GM19023 (cell line): Measurements from ENCODE around the gene OPN1MW3.
"Not testable (repeated sequence)": the region's sequence is repeated elsewhere in the genome, so short reads cannot be mapped to it uniquely, and the experiment has no call there.

Experiments
- ATAC-seq: cut with Tn5 transposase; IDR thresholded peaks from one replicate; pipeline ENCODE4 v1.9.1; 2021; ENCODE audit warnings: mild to moderate bottlenecking, moderate library complexity; ENCODE audit not compliant: unreplicated experiment

Gene OPN1MW3

GRCh38 chrX:154257282-154257681 is at the start of gene OPN1MW3:
Gene OPN1MW3 (plus strand): TSS chrX:154257582. CDS start chrX:154257620, 38 bp downstream.
- ATAC-seq = not testable (repeated sequence)

DNA sequence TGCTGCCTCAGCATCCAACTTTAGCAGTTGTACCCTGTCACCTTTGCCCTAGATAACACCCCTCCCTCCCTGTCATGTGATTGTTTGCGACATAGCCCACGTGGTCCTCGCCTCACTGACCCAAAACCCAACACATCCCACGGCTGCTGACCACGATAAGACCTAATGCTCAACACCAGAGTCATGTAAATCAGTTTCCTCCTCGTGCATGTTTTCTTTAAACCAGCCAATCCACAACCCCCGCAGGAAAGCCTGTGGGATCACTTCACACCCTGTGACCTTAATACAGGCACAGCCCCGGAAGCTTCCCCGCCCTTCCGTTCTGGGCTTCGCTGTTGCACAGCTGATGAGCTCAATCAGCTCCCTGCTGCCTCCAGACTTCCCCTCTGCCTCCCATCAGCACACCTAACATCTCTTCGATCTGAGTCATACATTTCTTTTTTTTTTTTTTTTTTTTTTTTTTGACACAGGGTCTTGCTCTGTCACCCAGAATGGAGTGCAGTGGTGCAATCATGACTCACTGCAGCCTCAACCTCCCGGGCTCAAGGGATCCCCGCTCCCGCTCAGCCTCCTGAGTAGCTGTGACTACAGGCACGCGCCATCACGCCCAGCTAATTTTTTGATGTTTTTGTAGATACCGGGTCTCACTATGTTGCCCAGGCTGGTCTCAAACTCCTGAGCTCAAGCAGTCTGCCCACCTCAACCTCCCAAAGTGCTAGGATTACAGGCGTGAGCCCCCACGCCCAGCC is 47.5 kb upstream of the OPN1MW3 start:
- ATAC-seq = peak; percentile 60

DNA sequence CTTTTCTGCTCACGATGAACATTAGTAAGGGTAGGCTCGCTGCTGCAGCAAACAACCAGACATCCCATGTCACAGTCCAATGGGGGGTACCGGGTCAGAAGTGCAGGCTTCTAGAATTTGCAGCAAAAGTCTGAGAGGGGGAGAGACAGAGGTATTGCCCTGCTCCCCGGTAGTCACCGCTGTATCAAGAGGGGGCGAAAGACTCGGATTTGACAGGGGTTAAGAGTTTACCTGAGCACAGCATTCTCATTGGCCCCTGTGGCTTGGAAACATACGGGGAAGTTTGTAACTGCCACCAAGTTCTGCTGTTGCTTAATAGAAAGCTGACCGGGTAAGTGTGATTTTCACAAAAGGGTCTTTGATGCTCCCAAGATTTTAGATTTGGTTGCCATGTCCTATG is 46.3 kb upstream of the OPN1MW3 start:
- not testable (repeated sequence) for ATAC-seq

DNA sequence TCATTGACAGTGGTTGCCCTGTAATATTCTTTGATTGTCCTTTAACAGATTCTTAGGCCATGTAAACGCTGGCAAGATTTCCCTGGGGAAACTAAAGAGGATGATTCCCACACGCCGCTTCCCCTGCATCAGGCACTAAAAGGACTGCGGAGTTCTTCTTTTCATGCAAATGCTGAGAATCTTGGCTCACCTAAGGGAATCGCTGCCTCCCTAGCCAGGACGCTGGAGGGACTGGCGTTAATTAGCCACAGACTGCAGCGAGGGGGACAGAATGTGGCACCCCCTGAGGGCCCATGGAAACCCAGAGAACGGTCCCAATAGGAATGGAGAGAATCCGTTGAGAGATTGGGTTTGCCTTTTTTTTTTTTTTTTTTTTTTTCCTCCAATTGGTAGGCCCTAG is 45.9 kb upstream of the OPN1MW3 start:
- ATAC-seq = not testable (repeated sequence)

DNA sequence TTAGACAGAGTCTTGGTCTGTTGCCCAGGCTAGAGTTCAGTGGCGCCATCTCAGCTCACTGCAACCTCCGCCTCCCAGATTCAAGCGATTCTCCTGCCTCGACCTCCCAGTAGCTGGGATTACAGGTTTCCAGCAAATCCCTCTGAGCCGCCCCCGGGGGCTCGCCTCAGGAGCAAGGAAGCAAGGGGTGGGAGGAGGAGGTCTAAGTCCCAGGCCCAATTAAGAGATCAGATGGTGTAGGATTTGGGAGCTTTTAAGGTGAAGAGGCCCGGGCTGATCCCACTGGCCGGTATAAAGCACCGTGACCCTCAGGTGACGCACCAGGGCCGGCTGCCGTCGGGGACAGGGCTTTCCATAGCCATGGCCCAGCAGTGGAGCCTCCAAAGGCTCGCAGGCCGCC is 37.9 kb upstream of the OPN1MW3 start, which contains the start of gene OPN1MW2:
TSS of gene OPN1MW2 (plus strand) at position 301 of the 400 bp plus-strand sequence. CDS start at position 361, 60 bp downstream.
- not testable (repeated sequence) for ATAC-seq

- not testable (repeated sequence) for ATAC-seq
These were observed 32.1 kb upstream of the OPN1MW3 start for GRCh38 chrX:154225292-154225691.

GRCh38 chrX:154226706-154227105 is 30.7 kb upstream of the OPN1MW3 start:
- not testable (repeated sequence) for ATAC-seq

- not testable (repeated sequence) for ATAC-seq
These were observed 25.9 kb upstream of the OPN1MW3 start for GRCh38 chrX:154231443-154231842.

DNA sequence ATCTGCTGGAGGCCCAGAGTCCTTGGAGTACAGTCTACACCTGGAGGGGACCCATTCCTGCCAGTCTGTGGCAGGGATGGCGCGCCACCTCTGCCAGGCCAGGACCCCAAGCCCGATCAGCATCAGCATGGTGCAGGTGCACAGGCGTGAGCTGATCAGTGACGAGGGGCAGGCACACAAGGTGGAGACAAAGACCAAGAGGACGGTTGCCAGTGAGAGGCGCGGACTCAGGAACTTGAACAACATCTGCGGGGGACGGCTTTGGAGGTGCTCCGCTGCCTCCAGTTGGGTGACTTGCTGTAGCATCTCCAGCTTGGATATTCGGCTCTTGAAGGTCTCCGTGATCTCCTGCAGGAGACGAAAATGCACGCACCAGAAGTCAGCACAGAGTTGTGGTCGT is 23.8 kb upstream of the OPN1MW3 start:
- not testable (repeated sequence) for ATAC-seq

DNA sequence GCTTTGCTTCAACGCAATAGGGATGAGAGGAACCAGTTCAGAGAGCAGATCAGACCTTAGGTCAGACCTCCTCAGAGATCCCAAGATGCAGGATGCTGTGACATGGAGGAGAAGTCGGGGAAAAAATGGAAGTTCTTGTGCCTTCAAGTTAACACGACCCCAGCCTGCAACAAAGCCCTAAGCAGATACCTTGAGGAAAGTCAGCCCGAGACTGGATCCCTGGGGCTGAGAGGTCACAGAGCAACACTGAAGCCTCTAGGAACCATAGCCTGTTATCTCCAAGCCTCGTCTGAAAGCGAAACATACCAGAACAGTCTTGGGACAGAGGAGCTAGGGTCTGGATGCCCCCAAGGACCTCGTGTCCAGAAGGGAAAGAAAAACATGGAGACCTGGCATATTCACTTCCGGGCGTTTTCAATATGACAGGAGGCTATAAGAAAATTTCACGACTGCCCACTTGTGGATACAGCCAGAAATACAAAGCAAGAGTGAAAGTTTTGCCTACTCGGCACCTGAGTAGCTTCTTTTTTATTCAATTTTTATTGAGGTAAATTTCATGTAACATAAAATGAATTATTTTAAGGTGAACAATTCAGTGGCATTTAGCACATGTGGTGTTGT is 18.3 kb upstream of the OPN1MW3 start:
- not testable (repeated sequence) for ATAC-seq

- ATAC-seq = not testable (repeated sequence)
These were observed 17.3 kb upstream of the OPN1MW3 start for GRCh38 chrX:154239982-154240503.

GRCh38 chrX:154247377-154248045 is 9.9 kb upstream of the OPN1MW3 start:
- ATAC-seq = not testable (repeated sequence)

DNA sequence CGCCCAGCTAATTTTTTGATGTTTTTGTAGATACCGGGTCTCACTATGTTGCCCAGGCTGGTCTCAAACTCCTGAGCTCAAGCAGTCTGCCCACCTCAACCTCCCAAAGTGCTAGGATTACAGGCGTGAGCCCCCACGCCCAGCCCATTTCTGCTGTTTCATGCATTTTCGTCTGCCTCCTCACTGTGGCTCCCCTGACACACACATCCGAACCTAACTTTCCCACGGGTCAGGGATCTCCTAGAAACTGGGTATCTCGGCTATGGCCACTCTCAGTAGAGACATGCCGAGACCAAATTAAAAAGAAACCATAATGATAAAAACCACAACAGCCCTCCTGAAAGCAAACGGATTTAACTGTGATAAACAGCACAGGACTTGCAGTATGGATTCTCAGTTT is 9.3 kb upstream of the OPN1MW3 start:
- ATAC-seq = not testable (repeated sequence)

DNA sequence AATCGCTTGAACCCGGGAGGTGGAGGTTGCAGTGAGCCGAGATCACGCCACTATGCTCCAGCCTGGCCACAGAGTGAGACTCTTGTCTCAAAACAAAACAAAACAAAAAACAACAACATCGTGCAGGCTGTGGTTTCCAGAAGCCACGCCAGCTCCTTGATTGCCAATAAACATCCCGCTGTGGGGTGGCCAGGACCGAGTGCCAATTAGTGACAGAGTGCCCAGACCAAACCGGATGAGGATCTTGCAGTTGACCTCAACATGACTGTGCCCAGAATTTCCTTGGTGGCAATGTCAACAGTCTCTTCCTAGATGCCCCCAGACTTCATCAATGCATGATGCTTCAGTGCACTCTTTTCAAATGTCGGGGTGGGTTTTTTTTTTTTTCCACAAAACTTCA is 1.3 kb downstream of the OPN1MW3 start:
- not testable (repeated sequence) for ATAC-seq

GRCh38 chrX:154263072-154263471 is 5.7 kb downstream of the OPN1MW3 start:
- ATAC-seq = not testable (repeated sequence)

- ATAC-seq = not testable (repeated sequence)
These were observed 11.9 kb downstream of the OPN1MW3 start for GRCh38 chrX:154269245-154269644.

GRCh38 chrX:154284489-154285338 is 27.3 kb downstream of the OPN1MW3 start:
- peak; percentile 64 for ATAC-seq

GRCh38 chrX:154286406-154286805 is 29.0 kb downstream of the OPN1MW3 start:
- ATAC-seq = not testable (repeated sequence)

GRCh38 chrX:154294791-154295574 is 37.6 kb downstream of the OPN1MW3 start, which contains the start of gene TEX28:
Gene TEX28 (minus strand): TSS chrX:154295124. CDS start chrX:154292117, 3,007 bp downstream.
- no peak for ATAC-seq
